Measurements from ENCODE around the gene CCL16.

- TF ChIP-seq, protein P1, sequence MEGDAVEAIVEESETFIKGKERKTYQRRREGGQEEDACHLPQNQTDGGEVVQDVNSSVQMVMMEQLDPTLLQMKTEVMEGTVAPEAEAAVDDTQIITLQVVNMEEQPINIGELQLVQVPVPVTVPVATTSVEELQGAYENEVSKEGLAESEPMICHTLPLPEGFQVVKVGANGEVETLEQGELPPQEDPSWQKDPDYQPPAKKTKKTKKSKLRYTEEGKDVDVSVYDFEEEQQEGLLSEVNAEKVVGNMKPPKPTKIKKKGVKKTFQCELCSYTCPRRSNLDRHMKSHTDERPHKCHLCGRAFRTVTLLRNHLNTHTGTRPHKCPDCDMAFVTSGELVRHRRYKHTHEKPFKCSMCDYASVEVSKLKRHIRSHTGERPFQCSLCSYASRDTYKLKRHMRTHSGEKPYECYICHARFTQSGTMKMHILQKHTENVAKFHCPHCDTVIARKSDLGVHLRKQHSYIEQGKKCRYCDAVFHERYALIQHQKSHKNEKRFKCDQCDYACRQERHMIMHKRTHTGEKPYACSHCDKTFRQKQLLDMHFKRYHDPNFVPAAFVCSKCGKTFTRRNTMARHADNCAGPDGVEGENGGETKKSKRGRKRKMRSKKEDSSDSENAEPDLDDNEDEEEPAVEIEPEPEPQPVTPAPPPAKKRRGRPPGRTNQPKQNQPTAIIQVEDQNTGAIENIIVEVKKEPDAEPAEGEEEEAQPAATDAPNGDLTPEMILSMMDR (IDR thresholded peaks at IDR 0.05), result no peak
- TF ChIP-seq POLR2A (IDR thresholded peaks at IDR 0.05), result no peak
- no peak for TF ChIP-seq POLR2AphosphoS5 (IDR thresholded peaks at IDR 0.05)
Measured at GRCh38 chr17:36027761-36028160, 46.5 kb upstream of the CCL16 start.

Data from upper lobe of left lung (tissue), 4 donors.